ENCODE data around the gene SSPN. TPM values are rescaled to one million over a fixed set of nuclear protein-coding genes. Genes with fewer than 3 reads are reported as not detected.

The SSPN gene
- total RNA-seq, 1 donor from 2014 or later: 6.3 TPM

DNA sequence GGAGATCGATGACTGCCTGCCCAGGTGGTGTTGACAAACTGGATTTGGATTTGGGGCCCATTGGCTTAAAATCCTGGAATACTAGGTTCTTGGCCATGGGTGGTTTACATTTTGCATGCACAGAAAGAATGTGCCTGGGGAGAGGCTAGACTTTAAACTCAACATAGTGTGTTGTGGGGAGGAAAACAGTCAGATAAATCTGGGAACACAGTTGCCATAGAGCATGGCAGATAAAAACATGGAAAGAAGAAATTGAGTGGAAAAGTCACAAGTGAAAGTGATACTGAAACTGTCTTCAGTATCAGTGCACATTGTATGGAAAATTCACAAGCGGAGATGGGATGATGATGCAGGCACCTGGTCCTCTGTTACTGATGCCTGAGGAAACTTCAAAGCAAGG is 95.2 kb downstream of the SSPN start:
- Histone ChIP-seq H3K36me3 (ENCODE audit: insufficient read depth, low read length) (no peaks in the 10 kb centered on the region), H3K4me1 (ENCODE audit: insufficient read depth, low read length) (no peaks in the 10 kb centered on the region), H4K20me1 (ENCODE audit: insufficient read depth, low read length) (no peaks in the 10 kb centered on the region), H3K27me3 (ENCODE audit: insufficient read depth, low read length) (no peaks in the 10 kb centered on the region), H3K79me2 (ENCODE audit: insufficient read depth, low read length) (no peaks in the 10 kb centered on the region), H2AFZ (ENCODE audit: low read depth, low read length) (no peak overlapping the region), H3K4me2 (ENCODE audit: low read length) (no peak overlapping the region), H3K27ac (ENCODE audit: low read depth, low read length) (no peak overlapping the region), H3K9ac (ENCODE audit: low read length) (no peak overlapping the region), H3K4me3 (ENCODE audit: insufficient read depth, low read depth, low read length) (no peak overlapping the region), H3K9me3 (ENCODE audit: insufficient read depth, low read depth, low read length) (no peaks in the 10 kb centered on the region)
- TF ChIP-seq, protein P1, sequence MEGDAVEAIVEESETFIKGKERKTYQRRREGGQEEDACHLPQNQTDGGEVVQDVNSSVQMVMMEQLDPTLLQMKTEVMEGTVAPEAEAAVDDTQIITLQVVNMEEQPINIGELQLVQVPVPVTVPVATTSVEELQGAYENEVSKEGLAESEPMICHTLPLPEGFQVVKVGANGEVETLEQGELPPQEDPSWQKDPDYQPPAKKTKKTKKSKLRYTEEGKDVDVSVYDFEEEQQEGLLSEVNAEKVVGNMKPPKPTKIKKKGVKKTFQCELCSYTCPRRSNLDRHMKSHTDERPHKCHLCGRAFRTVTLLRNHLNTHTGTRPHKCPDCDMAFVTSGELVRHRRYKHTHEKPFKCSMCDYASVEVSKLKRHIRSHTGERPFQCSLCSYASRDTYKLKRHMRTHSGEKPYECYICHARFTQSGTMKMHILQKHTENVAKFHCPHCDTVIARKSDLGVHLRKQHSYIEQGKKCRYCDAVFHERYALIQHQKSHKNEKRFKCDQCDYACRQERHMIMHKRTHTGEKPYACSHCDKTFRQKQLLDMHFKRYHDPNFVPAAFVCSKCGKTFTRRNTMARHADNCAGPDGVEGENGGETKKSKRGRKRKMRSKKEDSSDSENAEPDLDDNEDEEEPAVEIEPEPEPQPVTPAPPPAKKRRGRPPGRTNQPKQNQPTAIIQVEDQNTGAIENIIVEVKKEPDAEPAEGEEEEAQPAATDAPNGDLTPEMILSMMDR (IDR thresholded peaks at IDR 0.05; ENCODE audit: insufficient read depth, low read depth, low read length): no peak
- TF ChIP-seq EZH2 (IDR thresholded peaks at IDR 0.05; ENCODE audit: insufficient read depth, low read length): no peak
- no peaks in the 10 kb centered on the region for H3K9me3 Mint-ChIP-seq (ENCODE audit: unreplicated experiment)
- no peaks in the 10 kb centered on the region for H3K36me3 Mint-ChIP-seq (ENCODE audit: low read depth, unreplicated experiment)
- FAIRE-seq (no peak), DNase-seq (ENCODE audit: low read depth) (no peak)
- no peaks in the 10 kb centered on the region for H3K27me3 Mint-ChIP-seq (ENCODE audit: low read depth, unreplicated experiment)
- no peak overlapping the region for H3K27ac Mint-ChIP-seq (ENCODE audit: unreplicated experiment)
- H3K4me3 Mint-ChIP-seq (ENCODE audit: unreplicated experiment): no peak overlapping the region
- H3K4me1 Mint-ChIP-seq (ENCODE audit: low read depth, unreplicated experiment): peaks cover 11% of the 10 kb centered on the region

DNA sequence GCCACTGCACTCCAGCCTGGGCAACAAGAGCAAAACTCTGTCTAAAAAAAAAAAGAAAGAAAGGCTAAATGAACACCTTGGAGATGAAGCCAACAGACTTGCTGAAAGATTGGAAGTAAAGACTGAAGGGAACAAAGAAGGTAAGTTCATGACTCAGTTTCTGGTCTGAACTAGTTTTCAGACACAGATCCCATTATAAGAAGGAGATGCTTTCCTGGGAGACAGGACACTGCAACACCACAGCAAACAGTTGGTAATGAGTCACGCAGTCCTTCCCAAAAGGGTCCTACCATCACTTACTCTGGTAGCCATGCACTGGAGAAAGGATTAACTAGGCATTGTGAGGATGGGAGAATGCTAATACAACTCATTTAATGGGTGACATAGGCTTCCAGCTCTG is 97.2 kb downstream of the SSPN start:
- Histone ChIP-seq H4K20me1 (ENCODE audit: insufficient read depth, low read length) (no peaks in the 10 kb centered on the region), H3K4me2 (ENCODE audit: low read length) (no peak overlapping the region), H3K27ac (ENCODE audit: low read depth, low read length) (no peak overlapping the region), H3K79me2 (ENCODE audit: insufficient read depth, low read length) (no peaks in the 10 kb centered on the region), H3K9me3 (ENCODE audit: insufficient read depth, low read depth, low read length) (no peaks in the 10 kb centered on the region), H3K4me3 (ENCODE audit: insufficient read depth, low read depth, low read length) (no peak overlapping the region), H3K4me1 (ENCODE audit: insufficient read depth, low read length) (no peaks in the 10 kb centered on the region), H3K36me3 (ENCODE audit: insufficient read depth, low read length) (no peaks in the 10 kb centered on the region), H3K9ac (ENCODE audit: low read length) (no peak overlapping the region), H3K27me3 (ENCODE audit: insufficient read depth, low read length) (no peaks in the 10 kb centered on the region), H2AFZ (ENCODE audit: low read depth, low read length) (no peak overlapping the region)
- Mint-ChIP-seq H3K4me3 (ENCODE audit: unreplicated experiment) (no peak overlapping the region), H3K36me3 (ENCODE audit: low read depth, unreplicated experiment) (no peaks in the 10 kb centered on the region), H3K27ac (ENCODE audit: unreplicated experiment) (peak overlapping the region; percentile 6), H3K9me3 (ENCODE audit: unreplicated experiment) (no peaks in the 10 kb centered on the region), H3K4me1 (ENCODE audit: low read depth, unreplicated experiment) (peaks cover 15% of the 10 kb centered on the region), H3K27me3 (ENCODE audit: low read depth, unreplicated experiment) (no peaks in the 10 kb centered on the region)
- FAIRE-seq: no peak
- TF ChIP-seq EZH2 (IDR thresholded peaks at IDR 0.05; ENCODE audit: insufficient read depth, low read length): no peak
- TF ChIP-seq, protein P1 (IDR thresholded peaks at IDR 0.05; ENCODE audit: insufficient read depth, low read depth, low read length): no peak
- DNase-seq (ENCODE audit: low read depth): no peak

DNA sequence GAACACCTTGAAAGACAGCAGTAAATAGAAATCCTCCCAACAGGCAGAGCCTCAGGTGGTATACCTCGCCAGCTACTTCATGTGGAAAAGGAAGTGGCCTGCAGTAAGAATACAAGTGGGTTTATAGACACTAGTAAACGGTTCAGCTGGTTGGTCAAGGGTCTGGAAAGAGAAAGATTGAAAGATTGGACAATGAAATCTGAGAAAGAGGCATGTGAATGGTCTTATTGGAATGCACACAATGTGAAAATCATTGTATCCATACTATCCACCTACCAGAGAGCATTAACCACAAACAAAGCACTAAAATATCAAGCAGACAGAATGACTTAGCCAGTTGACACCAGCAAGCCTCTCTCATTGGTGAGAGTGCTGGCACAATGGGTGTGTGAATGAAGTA is 98.2 kb downstream of the SSPN start:
- DNase-seq (ENCODE audit: low read depth): peak; percentile 62
- no peak for FAIRE-seq
- no peak for TF ChIP-seq EZH2 (IDR thresholded peaks at IDR 0.05; ENCODE audit: insufficient read depth, low read length)
- TF ChIP-seq, protein P1 (IDR thresholded peaks at IDR 0.05; ENCODE audit: insufficient read depth, low read depth, low read length): no peak

More for the DNA sequence above, 98.2 kb downstream of the SSPN start:
- H3K36me3 Mint-ChIP-seq (ENCODE audit: low read depth, unreplicated experiment): no peaks in the 10 kb centered on the region
- Histone ChIP-seq H3K79me2 (ENCODE audit: insufficient read depth, low read length) (no peaks in the 10 kb centered on the region), H3K9ac (ENCODE audit: low read length) (no peak overlapping the region), H3K27me3 (ENCODE audit: insufficient read depth, low read length) (no peaks in the 10 kb centered on the region), H3K4me1 (ENCODE audit: insufficient read depth, low read length) (peaks cover 4% of the 10 kb centered on the region), H4K20me1 (ENCODE audit: insufficient read depth, low read length) (no peaks in the 10 kb centered on the region), H3K36me3 (ENCODE audit: insufficient read depth, low read length) (no peaks in the 10 kb centered on the region), H3K4me3 (ENCODE audit: insufficient read depth, low read depth, low read length) (no peak overlapping the region), H3K27ac (ENCODE audit: low read depth, low read length) (no peak overlapping the region), H3K9me3 (ENCODE audit: insufficient read depth, low read depth, low read length) (no peaks in the 10 kb centered on the region), H2AFZ (ENCODE audit: low read depth, low read length) (no peak overlapping the region), H3K4me2 (ENCODE audit: low read length) (no peak overlapping the region)
- no peaks in the 10 kb centered on the region for H3K27me3 Mint-ChIP-seq (ENCODE audit: low read depth, unreplicated experiment)
- peaks cover 25% of the 10 kb centered on the region for H3K4me1 Mint-ChIP-seq (ENCODE audit: low read depth, unreplicated experiment)
- no peak overlapping the region for H3K4me3 Mint-ChIP-seq (ENCODE audit: unreplicated experiment)
- no peak overlapping the region for H3K27ac Mint-ChIP-seq (ENCODE audit: unreplicated experiment)
- H3K9me3 Mint-ChIP-seq (ENCODE audit: unreplicated experiment): no peaks in the 10 kb centered on the region
